ENCODE measurements around the gene UROC1.

DNA sequence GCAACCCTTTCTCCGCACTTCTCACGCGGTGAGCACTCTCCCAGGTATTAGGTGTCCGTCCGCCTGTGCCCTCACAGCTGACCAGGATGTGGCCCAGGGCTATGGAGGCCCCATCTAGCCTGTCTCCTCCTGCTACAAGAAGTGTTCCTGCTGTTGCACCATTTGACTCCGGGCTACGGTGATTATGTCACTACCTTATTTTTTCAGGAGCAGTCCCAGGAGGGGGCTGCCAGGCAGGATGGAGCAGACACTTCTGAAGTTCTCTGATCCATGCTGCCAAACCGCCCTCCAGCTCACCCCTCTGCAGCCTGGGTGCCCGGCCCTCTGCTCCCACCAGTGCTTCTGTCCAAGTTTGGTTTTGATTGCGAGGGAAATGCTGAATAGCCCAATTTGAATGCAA, 78.8 kb downstream of the UROC1 start:
- no peak for TF ChIP-seq POLR2A (IDR thresholded peaks at IDR 0.05)
- TF ChIP-seq, protein P1, sequence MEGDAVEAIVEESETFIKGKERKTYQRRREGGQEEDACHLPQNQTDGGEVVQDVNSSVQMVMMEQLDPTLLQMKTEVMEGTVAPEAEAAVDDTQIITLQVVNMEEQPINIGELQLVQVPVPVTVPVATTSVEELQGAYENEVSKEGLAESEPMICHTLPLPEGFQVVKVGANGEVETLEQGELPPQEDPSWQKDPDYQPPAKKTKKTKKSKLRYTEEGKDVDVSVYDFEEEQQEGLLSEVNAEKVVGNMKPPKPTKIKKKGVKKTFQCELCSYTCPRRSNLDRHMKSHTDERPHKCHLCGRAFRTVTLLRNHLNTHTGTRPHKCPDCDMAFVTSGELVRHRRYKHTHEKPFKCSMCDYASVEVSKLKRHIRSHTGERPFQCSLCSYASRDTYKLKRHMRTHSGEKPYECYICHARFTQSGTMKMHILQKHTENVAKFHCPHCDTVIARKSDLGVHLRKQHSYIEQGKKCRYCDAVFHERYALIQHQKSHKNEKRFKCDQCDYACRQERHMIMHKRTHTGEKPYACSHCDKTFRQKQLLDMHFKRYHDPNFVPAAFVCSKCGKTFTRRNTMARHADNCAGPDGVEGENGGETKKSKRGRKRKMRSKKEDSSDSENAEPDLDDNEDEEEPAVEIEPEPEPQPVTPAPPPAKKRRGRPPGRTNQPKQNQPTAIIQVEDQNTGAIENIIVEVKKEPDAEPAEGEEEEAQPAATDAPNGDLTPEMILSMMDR (IDR thresholded peaks at IDR 0.05), result no peak
